Fibroblast of skin of right quadriceps (primary cell): ENCODE measurements around the gene SKIL.

ENCODE experiments used
- DNase-seq: peaks from one replicate; pipeline ENCODE4 v3.0.0-alpha.2; 2013

Gene SKIL

DNA sequence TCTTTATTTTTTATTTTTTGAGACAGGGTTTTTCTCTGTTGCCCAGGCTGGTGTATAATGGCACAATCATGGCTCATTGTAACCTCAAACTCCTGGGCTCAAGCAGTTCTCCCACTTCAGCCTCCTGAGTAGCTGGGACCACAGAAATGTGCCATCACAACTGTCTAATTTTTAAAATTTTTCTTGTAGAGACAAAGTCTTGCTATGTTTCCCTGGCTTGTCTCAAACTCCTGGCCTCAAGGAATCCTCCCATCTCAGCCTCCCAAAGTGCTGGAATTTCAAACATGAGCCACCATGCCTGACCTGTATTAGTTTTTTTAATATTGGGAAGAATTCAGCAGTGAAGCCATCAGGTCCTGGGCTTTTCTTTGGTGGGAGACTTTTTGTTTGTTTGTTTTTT lies 47.6 kb downstream of the SKIL start:
- DNase-seq: no peak

DNA sequence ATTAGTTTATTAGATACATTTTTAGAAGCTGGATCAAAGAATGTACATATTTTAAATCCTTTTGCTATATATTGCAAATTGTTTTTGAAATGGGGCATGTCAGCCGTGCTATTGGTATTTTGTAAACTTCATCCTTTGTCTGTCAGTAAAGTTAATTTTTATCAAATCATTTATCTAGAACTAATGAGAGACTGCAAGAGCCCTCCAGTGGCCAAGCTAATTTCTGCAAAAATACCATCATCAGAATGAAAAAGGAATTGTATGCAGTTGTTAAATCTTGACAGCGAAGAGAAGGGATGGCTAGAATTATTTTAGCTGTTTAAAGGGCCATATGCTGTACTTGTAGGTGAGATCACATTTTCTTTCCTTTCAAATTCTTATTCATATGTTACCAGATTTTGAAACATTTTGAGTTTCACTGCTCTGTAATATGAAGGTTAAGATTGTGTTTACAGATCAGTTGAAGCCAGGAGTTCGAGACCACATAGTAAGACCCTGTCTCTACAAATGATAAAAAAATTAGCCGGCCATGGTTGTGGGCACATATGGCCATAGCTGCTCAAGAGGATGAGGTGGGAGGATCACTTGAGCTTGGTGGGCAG lies 53.0 kb downstream of the SKIL start:
- DNase-seq: peak; percentile 27

DNA sequence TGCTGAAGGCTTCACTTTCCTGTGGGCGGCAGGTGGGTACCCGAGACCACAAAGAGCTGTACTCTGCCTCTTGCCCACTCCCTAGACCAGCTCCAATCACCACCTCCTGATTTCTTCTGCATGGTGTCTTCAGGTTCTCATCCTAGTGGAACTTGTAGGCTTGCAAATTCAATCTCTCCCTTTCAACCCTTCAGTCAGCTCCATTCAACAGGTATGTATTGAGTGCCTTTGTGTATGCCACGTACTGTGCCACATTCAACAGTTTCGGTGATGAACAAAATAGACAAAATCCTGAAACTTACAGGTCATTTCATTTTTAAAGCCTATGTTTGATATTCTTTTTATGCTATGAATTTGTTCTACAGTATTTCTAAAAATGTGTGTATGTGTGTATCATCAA lies 55.8 kb downstream of the SKIL start:
- DNase-seq: no peak

DNA sequence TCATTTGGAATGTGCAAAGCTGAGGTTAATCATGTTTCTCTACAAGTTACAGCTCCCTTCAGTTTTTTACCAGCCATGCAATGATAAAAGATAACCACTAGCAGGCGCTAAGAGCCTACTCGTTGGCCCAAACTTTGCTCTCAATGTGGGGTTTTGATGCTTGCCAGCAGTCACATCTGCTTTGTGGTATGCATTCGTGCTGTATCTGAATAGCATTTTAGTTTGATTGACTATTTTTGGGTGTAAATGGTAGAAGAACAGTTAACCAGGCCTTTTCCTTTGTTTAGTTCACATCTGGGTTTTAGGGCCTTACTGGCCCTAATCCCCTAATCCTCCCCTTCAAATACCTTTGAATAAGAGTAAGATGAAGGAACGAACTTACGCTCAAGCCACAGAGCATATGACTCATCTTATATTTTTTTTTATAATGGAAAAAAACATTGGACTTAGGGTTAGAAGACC lies 56.7 kb downstream of the SKIL start:
- DNase-seq: peak; percentile 97

DNA sequence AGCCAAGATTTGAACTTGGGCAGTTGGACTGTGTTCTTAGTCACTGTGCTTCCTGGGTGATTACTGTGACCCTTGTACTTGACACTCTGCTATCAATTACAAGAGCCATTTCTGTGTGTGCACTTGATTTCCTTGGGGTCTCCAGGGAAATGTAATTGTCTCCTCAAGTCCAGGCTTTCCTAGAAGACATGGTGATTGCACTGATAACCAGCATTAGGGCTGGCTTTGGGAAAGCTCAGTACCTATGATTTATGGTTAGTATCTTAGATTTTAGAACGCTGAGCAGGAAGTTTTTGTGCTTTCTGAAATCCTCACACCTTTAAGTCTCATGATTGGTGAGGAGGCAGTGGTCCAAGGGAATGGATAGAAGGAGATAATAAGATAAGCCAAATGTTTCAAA lies 59.6 kb downstream of the SKIL start:
- DNase-seq: no peak

DNA sequence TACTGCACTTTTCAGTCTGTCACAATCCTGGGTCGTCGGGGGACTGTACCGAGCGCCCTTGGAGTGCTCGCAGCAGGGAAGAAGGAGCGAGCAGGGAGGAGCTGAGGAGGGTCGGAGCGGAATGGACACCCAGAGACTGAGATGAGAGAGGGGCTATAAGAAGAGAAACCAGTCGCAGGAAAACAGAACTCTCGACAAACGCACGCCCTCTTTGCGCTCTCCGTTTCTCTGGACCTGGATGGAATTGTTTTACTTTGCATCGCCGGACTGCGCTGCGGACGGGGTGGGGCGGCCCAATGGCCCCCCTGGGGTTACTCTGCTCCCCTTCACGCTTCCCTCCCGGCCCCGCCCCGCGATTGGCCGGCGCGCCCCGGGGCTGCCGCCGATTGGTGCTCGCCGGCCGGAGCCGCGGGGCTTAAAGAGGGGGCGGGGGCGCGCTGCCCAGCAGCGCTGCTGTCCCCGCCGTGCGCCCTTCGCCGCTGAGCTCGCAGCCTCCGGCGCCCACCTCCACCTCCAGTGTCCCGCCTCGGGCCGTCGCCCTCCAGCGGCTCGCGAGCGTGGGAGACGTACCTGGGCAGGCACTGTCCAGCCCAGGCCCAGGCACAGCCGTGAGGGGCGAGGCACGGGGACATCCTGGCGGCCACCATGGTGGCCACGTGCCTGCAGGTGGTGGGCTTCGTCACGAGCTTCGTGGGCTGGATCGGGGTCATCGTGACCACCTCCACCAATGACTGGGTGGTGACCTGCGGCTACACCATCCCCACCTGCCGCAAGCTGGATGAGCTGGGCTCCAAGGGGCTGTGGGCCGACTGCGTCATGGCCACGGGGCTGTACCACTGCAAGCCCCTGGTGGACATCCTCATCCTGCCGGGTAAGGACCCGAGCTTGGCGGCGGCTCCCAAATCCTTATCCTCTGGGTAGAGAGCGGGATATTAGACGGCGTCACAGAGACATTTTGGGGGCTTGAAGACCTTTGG lies 61.2 kb downstream of the SKIL start, which contains the start of gene CLDN11:
TSS of gene CLDN11 (plus strand) at position 447 of the 977 bp plus-strand sequence. CDS start at position 646, 199 bp downstream.
- DNase-seq: peak; percentile 84

DNA sequence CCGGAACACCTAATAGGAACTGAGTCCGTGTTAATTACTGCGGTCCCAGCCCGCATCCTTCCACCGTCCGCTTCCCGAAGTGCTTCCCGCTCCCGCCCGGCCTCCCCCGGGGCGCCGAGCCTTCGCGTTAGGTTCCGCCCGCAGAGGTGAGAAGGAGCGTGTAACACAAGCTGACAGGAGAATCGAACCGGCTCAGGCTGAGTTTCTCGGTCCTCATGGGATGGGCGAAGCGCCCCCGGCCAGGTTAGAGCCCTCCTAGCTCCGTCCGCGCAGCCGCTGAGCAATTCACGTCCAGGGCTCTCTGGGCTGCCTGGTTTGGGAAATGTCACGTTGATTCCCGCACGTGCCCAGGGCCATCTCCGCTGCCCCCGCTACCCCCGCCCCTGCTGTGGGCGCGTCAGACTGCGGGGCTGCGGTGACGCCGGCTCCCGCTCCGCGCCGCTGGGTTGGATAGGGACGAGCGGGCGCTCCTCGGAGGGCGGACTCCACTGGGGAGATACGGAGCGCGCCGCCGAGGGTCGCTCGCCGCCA lies 62.1 kb downstream of the SKIL start:
- DNase-seq: peak; percentile 55

DNA sequence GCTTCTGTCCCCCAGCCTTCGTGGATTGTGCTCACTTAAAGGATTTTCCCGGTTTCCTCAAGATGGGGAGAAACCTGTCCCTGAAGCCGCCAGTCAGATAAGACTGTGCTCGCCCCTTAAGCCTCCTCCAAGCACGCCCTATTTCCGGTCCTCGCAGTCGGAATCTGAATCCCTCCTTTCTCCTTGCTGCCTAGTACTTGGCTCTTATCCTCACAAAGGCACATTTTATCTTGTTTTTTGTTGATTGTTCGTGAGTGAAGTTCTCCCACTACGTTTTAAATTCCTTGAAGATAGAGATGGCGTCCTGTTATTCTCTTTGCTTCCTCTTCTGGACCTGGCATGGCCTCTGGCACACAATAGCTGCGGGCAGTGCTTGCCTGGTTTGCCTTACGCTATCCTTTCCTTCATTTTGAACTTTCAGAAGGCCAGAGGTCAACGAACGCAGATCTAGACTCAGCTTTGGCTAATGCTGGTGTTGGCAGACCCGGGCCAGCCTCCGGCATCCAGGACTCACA lies 62.8 kb downstream of the SKIL start:
- DNase-seq: peak; percentile 55

DNA sequence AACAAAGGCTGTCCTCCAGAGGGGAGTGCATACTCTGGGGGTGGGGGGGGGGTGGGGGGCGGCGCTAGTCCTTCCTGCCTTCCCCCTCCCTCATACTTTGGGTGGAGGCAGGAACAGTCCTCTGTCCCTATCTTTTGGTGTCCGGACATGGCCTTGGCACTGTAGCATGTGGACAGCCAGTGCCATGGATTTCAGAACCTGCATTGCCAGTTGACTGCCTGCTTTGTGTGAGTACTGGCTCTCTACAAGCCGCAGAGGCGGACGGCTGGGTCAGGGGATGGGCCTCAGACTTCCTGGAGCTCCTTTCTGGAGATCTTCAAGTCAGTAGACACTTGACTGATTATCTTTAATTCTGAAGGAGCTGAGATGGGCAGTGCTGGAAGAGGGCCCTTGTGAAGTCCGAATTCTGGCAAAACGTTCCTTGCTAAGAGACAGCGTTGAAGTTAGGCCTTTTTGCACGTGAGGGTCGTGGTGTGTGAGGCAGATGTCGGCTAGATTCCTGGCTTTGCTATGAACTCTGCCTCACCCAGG lies 63.7 kb downstream of the SKIL start:
- DNase-seq: peak; percentile 39

DNA sequence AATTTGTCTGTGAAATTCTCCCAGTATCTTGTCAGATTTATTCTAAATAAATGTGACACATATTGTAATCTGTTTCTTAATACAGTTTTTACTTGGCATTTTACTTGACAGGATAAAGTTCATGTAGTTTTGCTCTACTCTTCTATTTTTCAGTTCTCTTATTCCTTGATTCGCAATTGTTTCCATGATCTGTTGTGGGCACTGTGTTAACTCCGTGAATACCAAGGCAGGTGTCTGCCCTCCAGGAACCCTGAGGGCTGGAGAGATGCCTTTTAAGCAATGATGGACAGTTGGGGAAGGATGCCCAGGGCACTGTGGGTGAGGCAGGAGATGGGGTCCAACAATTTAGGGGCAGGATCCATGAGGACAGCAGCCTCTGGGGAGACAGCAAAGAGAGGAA lies 64.2 kb downstream of the SKIL start:
- no peak for DNase-seq

DNA sequence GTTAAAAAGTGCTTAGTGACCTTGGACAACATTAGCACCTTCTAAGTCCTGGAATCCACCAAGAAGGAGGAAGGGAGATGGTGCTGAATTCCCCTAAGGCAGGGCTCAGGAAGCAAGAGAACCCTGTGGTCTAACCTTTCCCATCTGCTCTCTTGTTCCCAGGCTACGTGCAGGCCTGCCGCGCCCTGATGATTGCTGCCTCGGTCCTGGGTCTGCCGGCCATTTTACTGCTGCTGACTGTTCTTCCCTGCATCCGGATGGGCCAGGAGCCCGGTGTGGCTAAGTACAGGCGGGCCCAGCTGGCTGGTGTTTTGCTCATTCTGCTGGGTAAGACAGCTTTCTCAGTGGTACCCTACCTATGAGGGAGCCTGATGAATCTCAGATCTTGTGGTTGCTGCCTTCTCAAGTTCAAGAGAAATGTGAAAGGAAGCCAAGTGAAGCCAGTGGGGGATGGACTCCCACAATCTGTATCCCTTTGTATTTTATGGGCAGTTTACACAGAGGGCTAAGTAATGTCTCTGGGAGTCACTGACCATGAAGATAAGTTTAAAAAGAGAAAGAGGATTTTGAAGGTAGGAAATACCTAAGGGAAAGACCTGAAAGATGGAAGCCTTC lies 65.6 kb downstream of the SKIL start:
- DNase-seq: no peak

DNA sequence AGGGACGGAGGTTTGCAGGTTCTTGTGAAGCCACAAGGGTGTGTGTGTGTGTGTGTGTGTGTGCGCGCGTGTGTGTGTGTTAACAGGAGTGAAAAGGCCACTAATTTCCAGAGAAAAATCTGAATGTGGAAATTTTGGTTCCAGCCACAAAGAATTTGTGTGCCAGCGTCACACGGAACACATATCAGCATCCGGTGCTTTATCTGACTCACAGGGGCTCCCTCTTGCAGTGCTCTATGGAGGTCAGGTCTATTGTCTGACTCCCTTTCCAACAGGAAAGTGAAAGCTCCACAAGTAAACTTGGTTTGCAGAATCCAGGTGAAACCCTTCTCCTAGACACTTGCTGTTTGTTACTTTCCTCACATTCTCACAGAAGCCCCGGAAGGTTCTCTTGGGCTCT lies 67.4 kb downstream of the SKIL start:
- DNase-seq: peak; percentile 47

DNA sequence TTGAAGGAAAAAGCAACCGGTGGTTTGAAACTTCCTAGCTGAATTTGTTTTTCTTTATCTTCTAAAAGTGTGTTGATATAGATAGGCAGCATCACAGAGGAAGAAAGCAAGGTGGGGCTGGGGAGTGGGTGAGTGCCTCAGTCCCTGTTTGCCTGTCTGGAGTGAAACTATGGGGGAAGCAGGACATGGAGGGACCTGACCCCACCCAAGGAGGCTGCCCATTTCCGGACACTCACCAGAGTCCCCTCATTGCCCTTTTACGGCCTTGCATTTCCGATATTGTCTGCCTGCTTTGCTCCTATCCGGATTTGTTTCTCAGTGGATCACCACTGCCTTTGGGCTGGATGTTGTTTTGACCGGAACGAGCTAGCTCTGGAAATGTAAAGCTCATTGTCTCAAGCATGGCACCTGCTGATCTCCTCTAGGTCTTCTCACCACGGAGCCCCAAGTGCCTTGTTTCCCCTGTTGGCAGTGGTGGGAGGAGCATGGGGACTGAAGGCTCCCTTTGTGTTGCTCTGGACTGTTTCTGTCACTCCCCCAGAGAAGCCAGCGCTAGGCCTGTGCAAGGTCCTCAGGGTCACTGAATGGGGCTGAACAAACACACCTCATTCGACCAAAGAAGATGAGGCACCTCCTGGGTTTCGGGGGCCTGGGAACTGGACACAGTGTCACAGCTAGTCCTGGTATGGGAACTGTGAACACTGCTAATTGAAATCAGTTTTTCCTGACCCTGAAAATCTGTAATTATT lies 68.2 kb downstream of the SKIL start:
- DNase-seq: no peak

DNA sequence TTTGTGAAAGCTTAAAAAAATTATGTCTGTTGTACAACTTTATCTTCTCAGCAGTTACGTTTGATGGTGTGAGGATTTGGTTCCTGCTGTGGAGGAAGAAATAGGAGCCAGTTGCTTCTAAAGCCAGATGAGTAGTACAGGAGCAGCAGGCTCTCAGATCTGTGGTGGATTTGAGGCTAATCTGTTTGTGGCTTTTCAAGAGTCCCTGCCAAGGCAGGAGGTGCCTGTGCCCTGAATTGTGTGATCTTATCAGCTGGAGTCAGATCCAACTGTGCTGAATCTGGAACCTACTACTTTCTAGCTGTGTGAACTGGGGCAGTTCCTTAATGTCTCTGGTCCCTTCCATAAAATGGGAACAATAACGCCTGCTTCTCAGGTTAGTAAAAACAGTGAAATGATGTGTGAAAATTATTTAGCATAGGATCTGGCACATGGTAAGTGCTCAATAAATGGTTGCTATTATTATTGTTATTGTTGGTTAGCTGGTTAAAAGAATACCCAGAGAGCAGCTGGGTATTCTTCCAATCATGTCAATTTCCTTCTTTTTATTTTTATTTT lies 68.8 kb downstream of the SKIL start:
- DNase-seq: no peak

DNA sequence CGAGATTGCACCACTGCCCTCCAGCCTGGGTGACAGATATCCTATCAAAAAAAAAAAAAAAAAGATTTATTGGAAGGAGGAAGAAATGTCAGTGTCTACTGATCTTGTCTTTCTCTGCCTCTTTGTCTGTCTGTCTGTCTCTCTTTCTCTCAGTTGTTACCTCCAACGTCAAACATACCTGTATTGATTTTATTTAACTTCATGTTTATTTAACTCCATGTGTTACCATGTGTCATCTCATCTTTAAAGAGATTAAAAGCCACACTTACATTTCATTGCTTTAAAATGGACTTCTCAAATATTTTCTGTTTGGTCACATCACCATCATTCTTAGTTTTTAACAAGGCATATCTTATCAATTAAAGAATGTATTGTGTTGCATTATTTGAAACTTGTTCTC lies 70.6 kb downstream of the SKIL start:
- DNase-seq: no peak

DNA sequence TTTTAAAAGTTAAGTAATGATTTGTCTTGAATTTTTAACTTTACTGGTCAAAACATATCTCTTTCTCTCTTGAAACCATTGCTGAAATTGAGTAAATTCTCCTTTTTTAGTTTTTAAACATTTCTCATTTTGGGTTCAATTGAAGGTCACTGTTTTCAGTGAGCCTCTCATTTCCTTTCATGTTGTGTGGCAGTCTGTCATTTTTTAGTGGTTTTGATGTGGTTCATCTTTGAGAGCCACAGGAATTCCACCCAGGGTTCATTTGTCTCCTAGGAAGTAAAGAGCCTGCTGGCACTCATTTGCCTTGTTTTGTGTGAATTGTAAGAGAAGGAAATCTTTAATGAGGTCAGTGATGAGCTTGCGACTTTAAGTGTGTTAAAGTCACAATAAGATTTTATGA lies 71.5 kb downstream of the SKIL start:
- peak; percentile 87 for DNase-seq

DNA sequence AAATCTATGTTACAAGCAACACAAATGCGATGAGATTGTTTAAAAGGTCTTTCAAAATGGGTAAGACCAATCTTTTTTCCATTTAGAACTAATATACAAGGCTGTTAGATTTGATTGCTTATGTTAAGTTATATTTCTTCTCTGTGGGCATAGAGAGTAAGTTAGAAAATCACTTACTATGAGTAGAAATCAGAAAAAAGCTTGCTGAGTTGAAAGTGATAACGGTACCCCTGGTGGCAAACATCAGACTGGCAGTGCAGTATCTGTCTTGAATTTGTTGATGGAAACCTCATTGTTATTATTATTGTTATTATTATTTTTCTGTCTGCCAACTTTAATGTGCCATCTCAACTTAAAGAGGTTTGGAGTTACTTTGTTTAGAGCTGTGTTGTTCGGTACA lies 73.5 kb downstream of the SKIL start:
- no peak for DNase-seq

DNA sequence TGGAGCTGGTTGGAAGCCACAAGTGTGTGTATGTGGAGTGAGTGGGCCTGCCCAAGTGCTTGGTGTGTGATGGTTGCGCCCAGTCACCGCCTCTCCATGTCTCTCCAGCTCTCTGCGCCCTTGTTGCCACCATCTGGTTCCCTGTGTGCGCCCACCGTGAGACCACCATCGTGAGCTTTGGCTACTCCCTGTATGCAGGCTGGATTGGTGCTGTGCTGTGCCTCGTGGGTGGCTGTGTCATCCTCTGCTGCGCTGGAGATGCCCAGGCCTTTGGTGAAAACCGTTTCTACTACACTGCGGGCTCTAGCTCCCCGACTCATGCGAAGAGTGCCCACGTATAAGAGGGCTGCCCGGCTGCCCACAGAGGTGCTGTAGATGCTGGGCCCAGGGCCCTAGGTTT lies 74.9 kb downstream of the SKIL start:
- no peak for DNase-seq

DNA sequence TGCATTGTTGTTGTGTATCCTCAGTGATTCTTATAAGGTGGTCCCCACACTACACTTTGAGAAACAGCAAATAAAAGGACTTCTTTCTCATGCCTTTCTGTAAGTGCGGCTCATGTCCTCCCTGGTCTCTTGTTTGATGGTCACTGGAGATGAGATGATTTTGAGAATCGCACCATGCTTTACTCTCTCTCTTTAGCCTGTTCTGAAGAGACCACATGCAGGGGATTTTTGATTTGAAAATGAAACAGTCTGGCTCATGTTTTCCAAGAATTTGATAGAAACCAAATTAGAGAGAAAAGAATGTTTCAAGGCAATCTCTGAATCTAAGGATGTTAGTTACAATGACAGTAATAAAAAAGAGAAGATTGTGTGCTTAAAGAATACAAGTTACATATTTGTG lies 79.2 kb downstream of the SKIL start:
- DNase-seq: no peak

DNA sequence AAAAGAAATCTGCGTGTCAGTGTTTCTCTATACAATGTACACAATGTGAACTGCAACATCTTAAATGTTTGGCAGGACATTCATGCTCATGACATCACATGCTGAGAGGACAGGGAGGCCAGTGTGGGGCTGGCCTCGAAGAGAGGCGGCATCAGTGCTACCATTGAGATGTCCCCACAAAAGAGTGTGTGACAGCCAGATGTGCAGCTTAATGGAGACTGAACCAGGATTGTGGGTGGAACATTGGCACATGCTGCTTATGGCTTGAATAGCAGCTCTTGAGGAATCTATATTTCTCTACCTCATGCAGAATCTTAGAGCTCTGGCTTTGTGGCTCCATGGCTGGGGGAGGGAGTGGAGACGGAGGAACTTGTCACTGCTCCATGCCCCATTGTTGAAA lies 79.7 kb downstream of the SKIL start:
- DNase-seq: no peak

DNA sequence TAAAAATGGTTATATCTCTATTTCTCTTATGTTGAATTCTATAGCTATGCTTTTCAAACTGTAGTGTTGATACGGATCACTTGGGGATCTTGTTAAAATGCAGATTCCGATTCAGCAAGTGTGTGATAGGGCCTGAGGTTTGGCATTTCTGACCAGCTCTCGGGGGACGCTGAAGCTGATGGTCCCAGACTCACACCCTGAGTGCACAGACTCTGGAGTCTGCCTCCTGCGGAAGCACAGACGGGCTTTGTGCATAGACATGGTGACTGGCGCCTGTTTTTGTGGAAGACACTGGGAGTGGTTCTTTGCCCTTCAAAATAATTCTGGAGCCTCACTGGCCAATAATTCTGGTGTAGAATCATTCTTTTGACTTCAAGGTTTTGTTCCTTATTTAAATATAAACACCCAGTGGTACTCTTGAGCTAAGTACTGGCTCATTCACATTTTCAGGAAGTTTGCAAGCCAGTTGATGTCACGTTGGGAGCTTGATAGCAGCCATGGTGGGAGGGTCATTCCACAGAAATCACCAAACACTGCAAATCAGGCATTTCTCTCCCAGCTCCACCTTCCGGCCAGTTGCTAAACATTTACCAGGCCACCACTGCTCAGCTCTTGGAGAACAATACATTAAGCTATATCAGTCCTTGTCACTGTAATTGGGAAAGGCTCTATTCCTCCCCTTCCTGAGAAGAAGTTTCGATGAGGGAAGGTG lies 80.3 kb downstream of the SKIL start:
- no peak for DNase-seq
